Mammary epithelial cell (primary cell): ENCODE measurements around the gene TSPAN11.

Source experiments
- CTCF ChIP-seq, 2 donors: IDR thresholded peaks in 1 of 2; conservative IDR thresholded peaks in 1 of 2; 2 replicates each; pipeline ENCODE4 v1.5.1; 2011 to 2012; ENCODE audit warnings: inconsistent platforms in 2 of 2, low read length in 2 of 2, mild to moderate bottlenecking in 2 of 2, control low read depth in 1 of 2, low read depth in 1 of 2; ENCODE audit not compliant: insufficient read depth in 1 of 2; ENCODE audit errors: extremely low read depth in 1 of 2
- EZH2 ChIP-seq: IDR thresholded peaks from 2 replicates; pipeline ENCODE4 v1.6.1; 2012; ENCODE audit warnings: low read length, inconsistent platforms, borderline replicate concordance

GRCh38 chr12:30962047-30962446 is 35.5 kb downstream of the TSPAN11 start:
- TF ChIP-seq CTCF (conservative IDR thresholded peaks at IDR 0.05 in 1 of 2, IDR thresholded peaks at IDR 0.05 in 1 of 2; ENCODE audit: extremely low read depth in 1 of 2, insufficient read depth in 1 of 2, low read depth in 1 of 2, low read length in 2 of 2) (no peak), EZH2 (no peak)
